Subcutaneous abdominal adipose tissue (tissue), 5 donors: ENCODE data around the gene RBM47.
"Not testable (repeated sequence)": the region's sequence is repeated elsewhere in the genome, so short reads cannot be mapped to it uniquely, and the experiment has no call there.

Experiments used
- H3K27ac ChIP-seq: one replicate; pipeline ENCODE4 v1.7.0; 2013; ENCODE audit warnings: low read depth, mild to moderate bottlenecking, inconsistent platforms, low read length, moderate library complexity
- H3K27me3 ChIP-seq, 5 donors: one replicate each; pipeline ENCODE4 v1.7.0; 2013; ENCODE audit warnings: low read length in 5 of 5, inconsistent platforms in 1 of 5; ENCODE audit not compliant: control insufficient read depth in 5 of 5, insufficient read depth in 4 of 5
- H3K36me3 ChIP-seq, 5 donors: one replicate each; pipeline ENCODE4 v1.7.0; 2013; ENCODE audit warnings: low read length in 5 of 5; ENCODE audit not compliant: control insufficient read depth in 5 of 5, insufficient read depth in 5 of 5
- H3K4me1 ChIP-seq, 5 donors: one replicate each; pipeline ENCODE4 v1.7.0; 2013; ENCODE audit warnings: low read length in 5 of 5, mild to moderate bottlenecking in 3 of 5, moderate library complexity in 1 of 5; ENCODE audit not compliant: control insufficient read depth in 5 of 5, insufficient read depth in 5 of 5
- H3K4me3 ChIP-seq, 5 donors: one replicate each; pipeline ENCODE4 v1.7.0; 2013; ENCODE audit warnings: low read length in 5 of 5, low read depth in 1 of 5
- H3K9ac ChIP-seq, 5 donors: one replicate each; pipeline ENCODE4 v1.7.0; 2013; ENCODE audit warnings: low read length in 5 of 5, mild to moderate bottlenecking in 4 of 5, moderate library complexity in 3 of 5
- H3K9me3 ChIP-seq, 5 donors: one replicate each; pipeline ENCODE4 v1.7.0; 2013; ENCODE audit warnings: low read length in 5 of 5; ENCODE audit not compliant: control insufficient read depth in 5 of 5
- donor health status: healthy.
- donor health status: healthy.
- donor health status: healthy.
- donor health status: healthy.
- donor health status: healthy.

RBM47 gene

GRCh38 chr4:40557736-40558135 lies 71.9 kb downstream of the RBM47 start:
- Histone ChIP-seq H3K27ac (no peak overlapping the region), H3K4me3 (no peak overlapping the region), H3K4me1 (peaks cover 0 to 35% (median 14%) of the 10 kb centered on the region in 5 donors), H3K27me3 (no peaks in the 10 kb centered on the region), H3K36me3 (no peaks in the 10 kb centered on the region), H3K9ac (no peak overlapping the region), H3K9me3 (no peaks in the 10 kb centered on the region)

- no peaks in the 10 kb centered on the region for H3K27me3 ChIP-seq
- H3K36me3 ChIP-seq: no peaks in the 10 kb centered on the region
- H3K9me3 ChIP-seq: no peaks in the 10 kb centered on the region
- no peak overlapping the region for H3K27ac ChIP-seq
- H3K4me3 ChIP-seq: no peak overlapping the region
- no peak overlapping the region for H3K9ac ChIP-seq
- peaks cover 0 to 32% (median 18%) of the 10 kb centered on the region in 5 donors for H3K4me1 ChIP-seq
These were observed 74.3 kb downstream of the RBM47 start for GRCh38 chr4:40555176-40555900.

- H3K36me3 ChIP-seq: not testable (repeated sequence)
- peaks cover 0 to 31% (median 12%) of the 10 kb centered on the region in 5 donors for H3K4me1 ChIP-seq
These were observed 75.0 kb downstream of the RBM47 start for GRCh38 chr4:40554641-40555040.

GRCh38 chr4:40553995-40554394 lies 75.7 kb downstream of the RBM47 start:
- no peak overlapping the region for H3K9ac ChIP-seq
- no peaks in the 10 kb centered on the region for H3K36me3 ChIP-seq
- H3K9me3 ChIP-seq: no peaks in the 10 kb centered on the region
- peaks cover 0 to 26% (median 10%) of the 10 kb centered on the region in 5 donors for H3K4me1 ChIP-seq
- peak overlapping the region in 1 of 5 donors; percentile 13 for H3K4me3 ChIP-seq
- no peak overlapping the region for H3K27ac ChIP-seq
- no peaks in the 10 kb centered on the region for H3K27me3 ChIP-seq

More at GRCh38 chr4:40554641-40555040, 75.0 kb downstream of the RBM47 start:
- H3K27ac ChIP-seq, H3K9ac ChIP-seq, H3K9me3 ChIP-seq, H3K4me3 ChIP-seq, H3K27me3 ChIP-seq: not testable (repeated sequence)

- Histone ChIP-seq H3K9me3 (no peaks in the 10 kb centered on the region), H3K4me3 (no peak overlapping the region), H3K36me3 (peaks cover 0 to 5% (median 0%) of the 10 kb centered on the region in 5 donors), H3K4me1 (peaks cover 0 to 21% (median 10%) of the 10 kb centered on the region in 5 donors), H3K9ac (no peak overlapping the region), H3K27me3 (no peaks in the 10 kb centered on the region), H3K27ac (no peak overlapping the region)
These were observed 77.1 kb downstream of the RBM47 start for GRCh38 chr4:40552536-40552935.

GRCh38 chr4:40551568-40552136 lies 78.0 kb downstream of the RBM47 start:
- H3K9ac ChIP-seq: peak overlapping the region; percentile 10 to 82 (median 76)
- peak overlapping the region; percentile 80 for H3K27ac ChIP-seq
- H3K27me3 ChIP-seq, H3K9me3 ChIP-seq, H3K36me3 ChIP-seq: not testable (repeated sequence)
- peak overlapping the region; percentile 36 to 76 (median 61) for H3K4me3 ChIP-seq
- H3K4me1 ChIP-seq: peaks cover 0 to 25% (median 10%) of the 10 kb centered on the region in 5 donors

GRCh38 chr4:40550948-40551462 lies 78.7 kb downstream of the RBM47 start:
- Histone ChIP-seq H3K4me1 (peaks cover 0 to 25% (median 10%) of the 10 kb centered on the region in 5 donors), H3K4me3 (peak overlapping the region; percentile 36 to 76 (median 61)), H3K27me3 (no peaks in the 10 kb centered on the region), H3K36me3 (peaks cover 0 to 5% (median 0%) of the 10 kb centered on the region in 5 donors), H3K27ac (peak overlapping the region; percentile 80), H3K9me3 (peaks cover 0 to 2% (median 0%) of the 10 kb centered on the region in 5 donors), H3K9ac (peak overlapping the region; percentile 10 to 82 (median 76))

GRCh38 chr4:40550196-40550595 lies 79.5 kb downstream of the RBM47 start:
- H3K9me3 ChIP-seq: peaks cover 0 to 2% (median 0%) of the 10 kb centered on the region in 5 donors
- H3K9ac ChIP-seq: no peak overlapping the region
- no peak overlapping the region for H3K27ac ChIP-seq
- peaks cover 0 to 25% (median 10%) of the 10 kb centered on the region in 5 donors for H3K4me1 ChIP-seq
- no peak overlapping the region for H3K4me3 ChIP-seq
- no peaks in the 10 kb centered on the region for H3K27me3 ChIP-seq
- H3K36me3 ChIP-seq: peaks cover 0 to 5% (median 0%) of the 10 kb centered on the region in 5 donors

- H3K9ac ChIP-seq: no peak overlapping the region
- no peaks in the 10 kb centered on the region for H3K27me3 ChIP-seq
- H3K4me1 ChIP-seq: peaks cover 0 to 17% (median 5%) of the 10 kb centered on the region in 5 donors
- H3K4me3 ChIP-seq: no peak overlapping the region
- H3K27ac ChIP-seq: no peak overlapping the region
- peaks cover 0 to 2% (median 0%) of the 10 kb centered on the region in 5 donors for H3K9me3 ChIP-seq
- peaks cover 0 to 5% (median 0%) of the 10 kb centered on the region in 5 donors for H3K36me3 ChIP-seq
These were observed 81.4 kb downstream of the RBM47 start for GRCh38 chr4:40548256-40548655.

GRCh38 chr4:40547789-40548132 lies 81.9 kb downstream of the RBM47 start:
- Histone ChIP-seq H3K4me3 (no peak overlapping the region), H3K36me3 (peaks cover 0 to 5% (median 0%) of the 10 kb centered on the region in 5 donors), H3K9ac (peak overlapping the region in 1 of 5 donors; percentile 20), H3K27me3 (no peaks in the 10 kb centered on the region), H3K27ac (no peak overlapping the region), H3K4me1 (peaks cover 0 to 17% (median 5%) of the 10 kb centered on the region in 5 donors), H3K9me3 (peaks cover 0 to 2% (median 0%) of the 10 kb centered on the region in 5 donors)
